Coronary artery (tissue), 2 donors: Measurements from ENCODE around the gene GBA2.

Experiments used
- DNase-seq: peaks from one replicate; pipeline ENCODE4 v3.0.0-alpha.2; 2017; ENCODE audit warnings: low spot score
- H3K27ac ChIP-seq, 2 donors: fragments of 200-600 bp; sonication (generic); one replicate each; pipeline ENCODE4 v1.5.1; 2016 to 2019
- H3K4me3 ChIP-seq: fragments of 200-600 bp; sonication (generic); 2 replicates; pipeline ENCODE4 v1.5.1; 2016; ENCODE audit warnings: mild to moderate bottlenecking, moderate library complexity
- CTCF ChIP-seq: fragments of 200-600 bp; sonication (generic); IDR thresholded peaks from one replicate; pipeline ENCODE4 v1.5.1; 2019; ENCODE audit warnings: antibody characterized with exemption

The GBA2 gene

GRCh38 chr9:35705372-35705771 is 43.7 kb downstream of the GBA2 start:
- no peak for DNase-seq
- Histone ChIP-seq H3K4me3 (no peak overlapping the region), H3K27ac (peak overlapping the region in 1 of 2 donors; percentile 46)
- no peak for TF ChIP-seq CTCF

GRCh38 chr9:35703906-35704672 is 44.9 kb downstream of the GBA2 start:
- no peak for DNase-seq
- TF ChIP-seq CTCF, result no peak
- H3K4me3 ChIP-seq, result no peak overlapping the region
- peak overlapping the region in 1 of 2 donors; percentile 46 for H3K27ac ChIP-seq

DNA sequence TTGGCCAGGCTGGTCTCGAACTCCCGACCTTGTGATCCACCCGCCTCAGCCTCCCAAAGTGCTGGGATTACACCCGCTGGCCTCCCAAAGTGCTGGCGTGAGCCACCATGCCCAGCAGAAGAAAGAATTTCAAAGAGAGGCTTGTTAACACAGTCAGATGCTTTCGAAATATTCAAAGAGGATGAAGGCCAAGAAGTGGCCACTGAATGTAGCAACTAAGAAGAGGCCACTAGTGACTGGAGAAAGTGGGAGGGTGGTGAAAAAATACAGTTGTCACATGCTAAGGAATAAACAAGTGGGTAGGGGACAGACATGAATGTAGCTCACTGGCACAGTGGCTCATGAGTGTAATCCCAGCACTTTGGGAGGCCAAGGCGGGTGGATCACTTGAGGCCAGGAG is 46.3 kb downstream of the GBA2 start:
- Histone ChIP-seq H3K4me3 (no peak overlapping the region), H3K27ac (peak overlapping the region; percentile 3)
- no peak for TF ChIP-seq CTCF
- DNase-seq, result no peak

- no peak for DNase-seq
- H3K27ac ChIP-seq, result peak overlapping the region; percentile 3 to 96
- H3K4me3 ChIP-seq, result no peak overlapping the region
- no peak for TF ChIP-seq CTCF
Measured at GRCh38 chr9:35700942-35701341, 48.1 kb downstream of the GBA2 start.

DNA sequence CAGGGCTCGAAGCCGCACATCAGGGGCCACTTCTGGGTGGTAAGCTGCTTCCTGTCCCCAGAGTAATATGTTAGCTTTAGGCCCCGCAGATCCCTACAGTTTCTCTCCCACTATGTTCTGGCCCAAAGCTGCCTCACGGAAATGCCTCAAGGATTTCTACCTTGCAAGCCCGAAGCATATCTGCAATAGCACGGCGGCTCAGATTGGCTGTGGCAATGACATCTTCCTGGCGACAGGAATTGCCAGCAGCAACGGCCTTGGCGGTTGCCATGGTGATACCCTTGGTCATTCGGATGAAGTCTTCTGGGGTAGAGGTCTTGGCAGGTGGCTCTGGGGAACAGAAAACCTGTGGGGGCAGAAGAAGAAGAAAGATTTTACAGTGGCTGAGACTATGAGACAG is 49.0 kb downstream of the GBA2 start:
- DNase-seq, result no peak
- H3K27ac ChIP-seq, result peak overlapping the region; percentile 96
- H3K4me3 ChIP-seq, result no peak overlapping the region
- no peak for TF ChIP-seq CTCF

GRCh38 chr9:35698231-35698630 is 50.8 kb downstream of the GBA2 start:
- no peak for DNase-seq
- Histone ChIP-seq H3K27ac (peak overlapping the region; percentile 96), H3K4me3 (no peak overlapping the region)
- no peak for TF ChIP-seq CTCF

DNA sequence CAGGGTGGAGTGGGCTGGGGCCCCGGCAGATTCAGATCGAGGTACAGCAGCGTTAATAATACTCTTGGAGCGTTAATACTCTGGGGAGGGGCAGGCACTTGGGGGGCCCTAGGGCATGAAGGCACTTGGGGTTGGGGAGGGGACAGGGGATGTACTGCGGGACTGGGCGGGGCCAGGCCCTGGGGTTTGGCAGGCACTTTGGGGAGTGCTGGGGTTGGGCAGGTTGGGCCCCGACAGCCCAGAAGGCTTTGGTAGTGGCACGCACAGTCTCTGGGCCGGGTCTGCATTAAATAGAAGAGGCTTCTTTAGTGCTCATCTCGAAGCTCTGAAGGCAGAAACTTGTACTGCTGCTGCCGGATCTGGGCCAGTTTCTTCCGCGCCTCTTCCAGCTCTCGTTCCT is 51.5 kb downstream of the GBA2 start:
- Histone ChIP-seq H3K27ac (peak overlapping the region; percentile 96), H3K4me3 (no peak overlapping the region)
- TF ChIP-seq CTCF, result no peak
- no peak for DNase-seq
